HepG2 (cell line): Measurements from ENCODE around the gene SYTL3. TPM values are rescaled to one million over a fixed set of nuclear protein-coding genes. Genes with fewer than 3 reads are reported as not detected.

Experiments used
- ARNTL ChIP-seq: sonication (generic); formaldehyde crosslinking; IDR thresholded peaks from 2 replicates; pipeline ENCODE4 v1.4.0; 2020; ENCODE audit warnings: mild to moderate bottlenecking, missing genetic modification reagents
- DMAP1 ChIP-seq: IDR thresholded peaks from 2 replicates; pipeline ENCODE4 v1.6.1; 2016
- DNMT3B ChIP-seq: conservative IDR thresholded peaks from 2 replicates; pipeline ENCODE4 v1.6.1; 2016; ENCODE audit warnings: missing biosample characterization, control low read depth
- FLYWCH1 ChIP-seq: sonication (generic); formaldehyde crosslinking; IDR thresholded peaks from 2 replicates; pipeline ENCODE4 v1.8.1; 2023; ENCODE audit warnings: mild to moderate bottlenecking, missing genetic modification reagents
- FOXA1 ChIP-seq, 2 experiments: fragments of 450-650 bp in 1 of 2; sonication (generic) in 1 of 2; formaldehyde crosslinking in 1 of 2; IDR thresholded peaks; 2 replicates each; pipeline versions ENCODE4 v1.4.0 to v1.6.1; 2016 to 2020; ENCODE audit warnings: missing genetic modification reagents in 1 of 2
- KDM5B ChIP-seq: sonication (generic); formaldehyde crosslinking; IDR thresholded peaks from 2 replicates; pipeline ENCODE4 v1.4.0; 2020; ENCODE audit warnings: missing genetic modification reagents, mild to moderate bottlenecking, borderline replicate concordance
- KMT2B ChIP-seq: IDR thresholded peaks from 2 replicates; pipeline ENCODE4 v1.6.1; 2016; ENCODE audit warnings: missing genetic modification reagents, missing compliant biosample characterization
- MAFG ChIP-seq: sonication (generic); formaldehyde crosslinking; IDR thresholded peaks from 2 replicates; pipeline ENCODE4 v1.5.1; 2020; ENCODE audit warnings: mild to moderate bottlenecking, missing genetic modification reagents
- REL ChIP-seq: sonication (generic); formaldehyde crosslinking; conservative IDR thresholded peaks from 2 replicates; pipeline ENCODE4 v1.8.0; 2022; ENCODE audit warnings: mild to moderate bottlenecking, missing genetic modification reagents, moderate library complexity
- SALL2 ChIP-seq: sonication (generic); formaldehyde crosslinking; IDR thresholded peaks from 2 replicates; pipeline ENCODE4 v1.8.1; 2023; ENCODE audit warnings: mild to moderate bottlenecking, missing genetic modification reagents, inconsistent platforms
- SMC3 ChIP-seq: IDR thresholded peaks from 2 replicates; pipeline ENCODE4 v1.6.1; 2011; ENCODE audit warnings: low read length, improper control_type of control experiment
- SRSF9 ChIP-seq: fragments of 200-400 bp; formaldehyde crosslinking; IDR thresholded peaks from 2 replicates; pipeline ENCODE4 v1.6.1; 2018; ENCODE audit warnings: borderline replicate concordance, mild to moderate bottlenecking, low read depth, low read length; ENCODE audit not compliant: insufficient read depth, poor library complexity, severe bottlenecking
- ZFP37 ChIP-seq: sonication (generic); formaldehyde crosslinking; IDR thresholded peaks from 2 replicates; pipeline ENCODE4 v1.4.0; 2020; ENCODE audit warnings: missing genetic modification reagents, borderline replicate concordance
- ZFP90 ChIP-seq: sonication (generic); formaldehyde crosslinking; IDR thresholded peaks from 2 replicates; pipeline ENCODE4 v1.8.0; 2022; ENCODE audit warnings: missing genetic modification reagents, mild to moderate bottlenecking, inconsistent platforms, borderline replicate concordance
- ZNF143 ChIP-seq: sonication (generic); formaldehyde crosslinking; IDR thresholded peaks from 2 replicates; pipeline ENCODE4 v1.4.0; 2020; ENCODE audit warnings: missing genetic modification reagents
- ZNF20 ChIP-seq: sonication (generic); formaldehyde crosslinking; IDR thresholded peaks from 2 replicates; pipeline ENCODE4 v1.4.0; 2020; ENCODE audit warnings: mild to moderate bottlenecking, moderate library complexity, missing genetic modification reagents
- ZNF33B ChIP-seq: sonication (generic); formaldehyde crosslinking; IDR thresholded peaks from 2 replicates; pipeline ENCODE4 v1.5.1; 2020; ENCODE audit warnings: mild to moderate bottlenecking, missing genetic modification reagents
- ZNF619 ChIP-seq: sonication (generic); formaldehyde crosslinking; IDR thresholded peaks from 2 replicates; pipeline ENCODE4 v1.4.0; 2020; ENCODE audit warnings: mild to moderate bottlenecking, missing genetic modification reagents
- ZNF766 ChIP-seq: sonication (generic); formaldehyde crosslinking; IDR thresholded peaks from 2 replicates; pipeline ENCODE4 v1.5.0; 2020; ENCODE audit warnings: missing genetic modification reagents, borderline replicate concordance
- ZSCAN9 ChIP-seq: IDR thresholded peaks from 2 replicates; pipeline ENCODE4 v1.6.1; 2016; ENCODE audit warnings: borderline replicate concordance
- polyA plus RNA-seq, 8 experiments: library from polyadenylated mRNA; depleted of rRNA in 3 of 8; stranded (reverse) in 7 of 8; unstranded in 1 of 8; fragments of >200 nt; fragmentation: Illumina TruSeq in 4 of 8; extraction: Trizol in 4 of 8; gene quantifications; 2 replicates each; pipeline versions ENCODE4 v1.2.1 to v1.2.3, GENCODE V29; 2011 to 2016; ENCODE audit warnings: low read depth in 4 of 8, missing spikeins in 1 of 8, mixed read lengths in 1 of 8; ENCODE audit not compliant: insufficient read depth in 1 of 8
- total RNA-seq, 5 experiments: library from RNA; depleted of rRNA; stranded (reverse); fragments of >200 nt; fragmentation: Illumina TruSeq; extraction: Trizol; gene quantifications; 2 replicates each; pipeline ENCODE4 v1.2.3, GENCODE V29; 2016; ENCODE audit warnings: low read depth in 1 of 5
- TF ChIP-seq, protein P1 (sequence below): sonication (generic); formaldehyde crosslinking; IDR thresholded peaks from 2 replicates; pipeline ENCODE4 v1.5.0; 2020; ENCODE audit warnings: missing genetic modification reagents
- TF ChIP-seq, protein P2 (sequence below): sonication (generic); formaldehyde crosslinking; IDR thresholded peaks from 2 replicates; pipeline ENCODE4 v1.4.0; 2020; ENCODE audit warnings: missing genetic modification reagents
- TF ChIP-seq, protein P3 (sequence below): sonication (generic); formaldehyde crosslinking; IDR thresholded peaks from 2 replicates; pipeline ENCODE4 v1.4.0; 2020; ENCODE audit warnings: missing genetic modification reagents
- TF ChIP-seq, protein P4 (sequence below): sonication (generic); formaldehyde crosslinking; IDR thresholded peaks from 2 replicates; pipeline ENCODE4 v1.4.0; 2020; ENCODE audit warnings: missing genetic modification reagents
- TF ChIP-seq, protein P5 (sequence below): sonication (generic); formaldehyde crosslinking; IDR thresholded peaks from 2 replicates; pipeline ENCODE4 v1.8.0; 2022; ENCODE audit warnings: mild to moderate bottlenecking, missing genetic modification reagents, moderate library complexity

SYTL3 gene
- total and polyA plus RNA-seq, 2 of the 13 experiments (the other 11 are each of a cell fraction or from before 2014, with no cell fraction given) = 0.11 to 0.28 TPM

DNA sequence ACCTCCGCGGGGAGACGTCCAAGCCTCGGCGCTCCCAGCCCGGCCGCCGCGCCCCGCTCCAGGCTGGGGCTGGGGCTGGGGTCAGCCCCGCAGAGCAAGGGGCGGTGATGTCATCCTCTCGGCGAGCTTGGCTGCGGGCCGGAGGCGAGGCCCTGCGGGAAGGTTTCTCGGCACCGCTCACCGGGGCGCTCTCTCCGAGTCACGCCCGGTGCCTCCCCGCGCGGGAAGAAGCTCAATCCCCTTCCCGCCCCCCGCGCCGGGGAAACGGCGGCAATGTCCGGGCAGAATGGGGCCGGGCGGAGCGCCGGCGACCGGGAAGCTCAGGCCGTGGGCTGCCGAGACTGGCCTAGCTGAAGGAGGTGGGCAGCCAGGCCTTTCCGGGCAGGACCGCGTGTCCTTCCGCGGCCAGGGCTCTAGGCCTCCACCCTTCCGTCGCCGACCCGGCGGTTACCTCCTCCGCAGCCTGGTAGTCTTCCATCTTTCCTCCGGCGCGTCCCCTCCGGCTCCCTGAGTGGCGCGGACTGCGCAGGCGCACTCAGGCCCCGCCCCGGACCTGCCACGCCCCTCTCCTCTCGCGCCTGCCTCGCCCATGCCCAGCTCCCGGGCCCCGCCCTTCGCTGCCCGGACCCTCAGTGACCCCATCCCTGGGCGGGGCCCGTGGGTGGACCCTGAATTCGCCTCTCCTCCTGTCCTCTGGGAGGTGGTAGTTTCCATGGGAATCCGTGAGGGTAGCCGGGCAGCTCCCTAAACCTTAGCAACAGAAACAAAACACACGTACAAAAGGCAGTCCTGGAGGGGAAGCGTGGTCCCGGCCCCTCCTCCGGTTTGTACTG is 5.4 kb upstream of the SYTL3 start, which contains the start of gene DYNLT1 (continued):
- no peak; the same call in 1 of the 2 replicates for TF ChIP-seq ARNTL (CRISPR knock-in tag)
- no peak for TF ChIP-seq SMC3
- 0 out of 2 replicates have a peak, but pooled peaks have one; percentile 42 for TF ChIP-seq ZNF20
- peak; percentile 96; the same call in 1 of the 2 replicates for TF ChIP-seq SALL2 (CRISPR knock-in tag)
- 0 out of 2 replicates have a peak, but pooled peaks have one; percentile 68 for TF ChIP-seq DNMT3B (CRISPR knock-in tag)
- TF ChIP-seq, protein P1, sequence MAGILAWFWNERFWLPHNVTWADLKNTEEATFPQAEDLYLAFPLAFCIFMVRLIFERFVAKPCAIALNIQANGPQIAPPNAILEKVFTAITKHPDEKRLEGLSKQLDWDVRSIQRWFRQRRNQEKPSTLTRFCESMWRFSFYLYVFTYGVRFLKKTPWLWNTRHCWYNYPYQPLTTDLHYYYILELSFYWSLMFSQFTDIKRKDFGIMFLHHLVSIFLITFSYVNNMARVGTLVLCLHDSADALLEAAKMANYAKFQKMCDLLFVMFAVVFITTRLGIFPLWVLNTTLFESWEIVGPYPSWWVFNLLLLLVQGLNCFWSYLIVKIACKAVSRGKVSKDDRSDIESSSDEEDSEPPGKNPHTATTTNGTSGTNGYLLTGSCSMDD (CRISPR knock-in tag) = no peak
- TF ChIP-seq, protein P2, sequence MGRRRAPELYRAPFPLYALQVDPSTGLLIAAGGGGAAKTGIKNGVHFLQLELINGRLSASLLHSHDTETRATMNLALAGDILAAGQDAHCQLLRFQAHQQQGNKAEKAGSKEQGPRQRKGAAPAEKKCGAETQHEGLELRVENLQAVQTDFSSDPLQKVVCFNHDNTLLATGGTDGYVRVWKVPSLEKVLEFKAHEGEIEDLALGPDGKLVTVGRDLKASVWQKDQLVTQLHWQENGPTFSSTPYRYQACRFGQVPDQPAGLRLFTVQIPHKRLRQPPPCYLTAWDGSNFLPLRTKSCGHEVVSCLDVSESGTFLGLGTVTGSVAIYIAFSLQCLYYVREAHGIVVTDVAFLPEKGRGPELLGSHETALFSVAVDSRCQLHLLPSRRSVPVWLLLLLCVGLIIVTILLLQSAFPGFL (CRISPR knock-in tag) = 0 out of 2 replicates have a peak, but pooled peaks have one; percentile 48
- peak; percentile 98 for TF ChIP-seq KDM5B
- peak; percentile 85; the same call in 1 of the 2 replicates for TF ChIP-seq ZFP90
- TF ChIP-seq, protein P3, sequence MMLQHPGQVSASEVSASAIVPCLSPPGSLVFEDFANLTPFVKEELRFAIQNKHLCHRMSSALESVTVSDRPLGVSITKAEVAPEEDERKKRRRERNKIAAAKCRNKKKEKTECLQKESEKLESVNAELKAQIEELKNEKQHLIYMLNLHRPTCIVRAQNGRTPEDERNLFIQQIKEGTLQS (CRISPR knock-in tag) = peak; percentile 59
- TF ChIP-seq ZNF766 (CRISPR knock-in tag) = peak; percentile 75; the same call in 1 of the 2 replicates
- TF ChIP-seq, protein P4, sequence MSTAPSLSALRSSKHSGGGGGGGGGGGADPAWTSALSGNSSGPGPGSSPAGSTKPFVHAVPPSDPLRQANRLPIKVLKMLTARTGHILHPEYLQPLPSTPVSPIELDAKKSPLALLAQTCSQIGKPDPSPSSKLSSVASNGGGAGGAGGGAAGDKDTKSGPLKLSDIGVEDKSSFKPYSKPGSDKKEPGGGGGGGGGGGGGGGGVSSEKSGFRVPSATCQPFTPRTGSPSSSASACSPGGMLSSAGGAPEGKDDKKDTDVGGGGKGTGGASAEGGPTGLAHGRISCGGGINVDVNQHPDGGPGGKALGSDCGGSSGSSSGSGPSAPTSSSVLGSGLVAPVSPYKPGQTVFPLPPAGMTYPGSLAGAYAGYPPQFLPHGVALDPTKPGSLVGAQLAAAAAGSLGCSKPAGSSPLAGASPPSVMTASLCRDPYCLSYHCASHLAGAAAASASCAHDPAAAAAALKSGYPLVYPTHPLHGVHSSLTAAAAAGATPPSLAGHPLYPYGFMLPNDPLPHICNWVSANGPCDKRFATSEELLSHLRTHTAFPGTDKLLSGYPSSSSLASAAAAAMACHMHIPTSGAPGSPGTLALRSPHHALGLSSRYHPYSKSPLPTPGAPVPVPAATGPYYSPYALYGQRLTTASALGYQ (CRISPR knock-in tag) = peak; percentile 60; the same call in 1 of the 2 replicates
- TF ChIP-seq ZNF33B (CRISPR knock-in tag) = peak; percentile 77
- TF ChIP-seq REL (CRISPR knock-in tag) = 0 out of 2 replicates have a peak, but pooled peaks have one; percentile 14
- no peak for TF ChIP-seq FLYWCH1 (CRISPR knock-in tag)
- TF ChIP-seq, protein P5, sequence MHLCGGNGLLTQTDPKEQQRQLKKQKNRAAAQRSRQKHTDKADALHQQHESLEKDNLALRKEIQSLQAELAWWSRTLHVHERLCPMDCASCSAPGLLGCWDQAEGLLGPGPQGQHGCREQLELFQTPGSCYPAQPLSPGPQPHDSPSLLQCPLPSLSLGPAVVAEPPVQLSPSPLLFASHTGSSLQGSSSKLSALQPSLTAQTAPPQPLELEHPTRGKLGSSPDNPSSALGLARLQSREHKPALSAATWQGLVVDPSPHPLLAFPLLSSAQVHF (CRISPR knock-in tag) = 0 out of 2 replicates have a peak, but pooled peaks have one; percentile 17
- peak; percentile 52; the same call in 1 of the 2 replicates for TF ChIP-seq ZNF619 (CRISPR knock-in tag)
- TF ChIP-seq SRSF9 = no peak
- no peak; the same call in none of the 2 replicates for TF ChIP-seq DMAP1 (CRISPR knock-in tag)
- no peak for TF ChIP-seq ZNF143 (CRISPR knock-in tag)
- 0 out of 2 replicates have a peak, but pooled peaks have one; percentile 56 for TF ChIP-seq MAFG (CRISPR knock-in tag)
- peak; percentile 82 for TF ChIP-seq KMT2B (CRISPR knock-in tag)
- peak; percentile 27; the same call in 1 of the 2 replicates for TF ChIP-seq ZFP37 (CRISPR knock-in tag)
- peak; percentile 70; the same call in 1 of the 2 replicates for TF ChIP-seq ZSCAN9 (CRISPR knock-in tag)
- TF ChIP-seq FOXA1 (IDR thresholded peaks at IDR 0.05) = no peak
- no peak for TF ChIP-seq FOXA1 (CRISPR knock-in tag; IDR thresholded peaks at IDR 0.05)
